ENCODE measurements around the gene OR4F15. TPM values are rescaled to one million over a fixed set of nuclear protein-coding genes. Genes with fewer than 3 reads are reported as not detected.

OR4F15 gene
- total and polyA plus RNA-seq, 2 of the 4 experiments (the other 2 are of a cell fraction) = 0.36 TPM; not detected in 1

DNA sequence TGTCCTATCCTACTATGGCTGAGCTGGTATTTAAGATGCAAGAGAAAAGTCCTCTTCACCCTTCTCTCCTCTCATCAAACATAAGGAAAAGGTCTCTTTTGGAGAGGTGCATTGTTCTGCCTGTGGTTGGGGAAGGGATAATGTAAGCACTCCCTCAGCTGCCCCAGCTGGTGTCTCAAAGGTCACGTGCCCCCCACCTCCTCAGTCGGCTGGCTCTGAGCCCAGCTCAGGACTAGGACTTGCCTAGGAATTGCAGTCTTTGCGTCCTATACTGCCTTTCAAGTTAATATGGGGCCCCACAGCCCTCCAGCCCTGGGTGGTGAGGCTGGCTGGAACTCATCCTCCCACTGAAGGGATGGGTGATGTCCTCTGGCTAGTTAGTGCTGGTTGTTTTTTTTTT lies 29.7 kb downstream of the OR4F15 start:
- H3K4ac ChIP-seq (ENCODE audit: low read depth, low read length) = no peak overlapping the region
- H3K4me1 ChIP-seq (ENCODE audit: control insufficient read depth, insufficient read depth, low read length) = no peaks in the 10 kb centered on the region
- intact Hi-C loops (cut with micrococcal nuclease) = no loop called here
- H2BK15ac ChIP-seq (ENCODE audit: low read depth, low read length) = no peak overlapping the region
- no peaks in the 10 kb centered on the region for H3K79me1 ChIP-seq (ENCODE audit: low read depth in 1 of 2, low read length in 2 of 2)
- peak overlapping the region; percentile 51 for H2AFZ ChIP-seq (replicated peaks; ENCODE audit: low read length, poor library complexity)
- CTCF ChIA-PET = no interaction called here
- no peak for DNase-seq
- no CpG with 5 or more reads among the region's 3 CpGs for WGBS, 2 experiments (ENCODE audit: extremely low coverage in 2 of 2, insufficient read length in 1 of 2)
- no peak overlapping the region for H3K4me3 ChIP-seq (ENCODE audit: insufficient read depth, low read depth, low read length)
- H3K36me3 ChIP-seq (ENCODE audit: control insufficient read depth, insufficient read depth, low read length) = no peaks in the 10 kb centered on the region
- dilution Hi-C loops (cut with HindIII; ENCODE audit: low sequenced_read_pairs, unreplicated experiment) = no loop called here
- H2AK9ac ChIP-seq (replicated peaks; ENCODE audit: low read depth, low read length, poor library complexity) = no peak overlapping the region
- no TSS peak for BruUV-seq (replicated peaks)
- no peaks in the 10 kb centered on the region for H3K9me3 ChIP-seq (ENCODE audit: control insufficient read depth, insufficient read depth, low read length)
- no peak overlapping the region; the same call in 1 of the 2 replicates for H3K18ac ChIP-seq (ENCODE audit: low read depth, low read length)
- H3K27me3 ChIP-seq (ENCODE audit: control insufficient read depth, insufficient read depth, low read length) = no peaks in the 10 kb centered on the region
- no peak overlapping the region for H2BK120ac ChIP-seq (ENCODE audit: low read depth, low read length)
- H4K5ac ChIP-seq (ENCODE audit: low read depth, low read length) = no peak overlapping the region
- no peak overlapping the region for H3K27ac ChIP-seq (ENCODE audit: insufficient read depth, low read length)
- TF ChIP-seq NFE2L2 (IDR thresholded peaks at IDR 0.05; ENCODE audit: low read depth, low read length) (no peak), MAZ (IDR thresholded peaks at IDR 0.05; ENCODE audit: borderline replicate concordance, low read depth, low read length) (no peak), POLR2A (IDR thresholded peaks at IDR 0.05; ENCODE audit: low read depth, low read length) (no peak), RFX5 (IDR thresholded peaks at IDR 0.05; ENCODE audit: low read depth, low read length) (no peak), MAFK (IDR thresholded peaks at IDR 0.05; ENCODE audit: low read depth, low read length) (no peak), FOS (IDR thresholded peaks at IDR 0.05; ENCODE audit: low read depth, low read length) (no peak), BHLHE40 (IDR thresholded peaks at IDR 0.05; ENCODE audit: low read depth, low read length) (no peak), RCOR1 (IDR thresholded peaks at IDR 0.05; ENCODE audit: insufficient replicate concordance, low read length) (no peak), CHD1 (IDR thresholded peaks at IDR 0.05; ENCODE audit: low read depth, low read length) (no peak), SMC3 (IDR thresholded peaks at IDR 0.05; ENCODE audit: low read depth, low read length) (no peak), MXI1 (IDR thresholded peaks at IDR 0.05; ENCODE audit: borderline replicate concordance, low read depth, low read length) (no peak), RAD21 (IDR thresholded peaks at IDR 0.05; ENCODE audit: low read length) (no peak), CEBPB (IDR thresholded peaks at IDR 0.05; ENCODE audit: low read depth, low read length) (no peak)
- TF ChIP-seq, protein P1, sequence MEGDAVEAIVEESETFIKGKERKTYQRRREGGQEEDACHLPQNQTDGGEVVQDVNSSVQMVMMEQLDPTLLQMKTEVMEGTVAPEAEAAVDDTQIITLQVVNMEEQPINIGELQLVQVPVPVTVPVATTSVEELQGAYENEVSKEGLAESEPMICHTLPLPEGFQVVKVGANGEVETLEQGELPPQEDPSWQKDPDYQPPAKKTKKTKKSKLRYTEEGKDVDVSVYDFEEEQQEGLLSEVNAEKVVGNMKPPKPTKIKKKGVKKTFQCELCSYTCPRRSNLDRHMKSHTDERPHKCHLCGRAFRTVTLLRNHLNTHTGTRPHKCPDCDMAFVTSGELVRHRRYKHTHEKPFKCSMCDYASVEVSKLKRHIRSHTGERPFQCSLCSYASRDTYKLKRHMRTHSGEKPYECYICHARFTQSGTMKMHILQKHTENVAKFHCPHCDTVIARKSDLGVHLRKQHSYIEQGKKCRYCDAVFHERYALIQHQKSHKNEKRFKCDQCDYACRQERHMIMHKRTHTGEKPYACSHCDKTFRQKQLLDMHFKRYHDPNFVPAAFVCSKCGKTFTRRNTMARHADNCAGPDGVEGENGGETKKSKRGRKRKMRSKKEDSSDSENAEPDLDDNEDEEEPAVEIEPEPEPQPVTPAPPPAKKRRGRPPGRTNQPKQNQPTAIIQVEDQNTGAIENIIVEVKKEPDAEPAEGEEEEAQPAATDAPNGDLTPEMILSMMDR (conservative IDR thresholded peaks at IDR 0.05; ENCODE audit: low read depth, low read length) = no peak
- TF ChIP-seq, protein P2, sequence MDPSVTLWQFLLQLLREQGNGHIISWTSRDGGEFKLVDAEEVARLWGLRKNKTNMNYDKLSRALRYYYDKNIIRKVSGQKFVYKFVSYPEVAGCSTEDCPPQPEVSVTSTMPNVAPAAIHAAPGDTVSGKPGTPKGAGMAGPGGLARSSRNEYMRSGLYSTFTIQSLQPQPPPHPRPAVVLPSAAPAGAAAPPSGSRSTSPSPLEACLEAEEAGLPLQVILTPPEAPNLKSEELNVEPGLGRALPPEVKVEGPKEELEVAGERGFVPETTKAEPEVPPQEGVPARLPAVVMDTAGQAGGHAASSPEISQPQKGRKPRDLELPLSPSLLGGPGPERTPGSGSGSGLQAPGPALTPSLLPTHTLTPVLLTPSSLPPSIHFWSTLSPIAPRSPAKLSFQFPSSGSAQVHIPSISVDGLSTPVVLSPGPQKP (IDR thresholded peaks at IDR 0.05; ENCODE audit: borderline replicate concordance, low read depth, low read length) = no peak
- TF ChIP-seq, protein P3, sequence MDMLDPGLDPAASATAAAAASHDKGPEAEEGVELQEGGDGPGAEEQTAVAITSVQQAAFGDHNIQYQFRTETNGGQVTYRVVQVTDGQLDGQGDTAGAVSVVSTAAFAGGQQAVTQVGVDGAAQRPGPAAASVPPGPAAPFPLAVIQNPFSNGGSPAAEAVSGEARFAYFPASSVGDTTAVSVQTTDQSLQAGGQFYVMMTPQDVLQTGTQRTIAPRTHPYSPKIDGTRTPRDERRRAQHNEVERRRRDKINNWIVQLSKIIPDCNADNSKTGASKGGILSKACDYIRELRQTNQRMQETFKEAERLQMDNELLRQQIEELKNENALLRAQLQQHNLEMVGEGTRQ (IDR thresholded peaks at IDR 0.05; ENCODE audit: low read depth, low read length) = no peak
- no peak overlapping the region for H2BK5ac ChIP-seq (ENCODE audit: low read depth, low read length, poor library complexity, severe bottlenecking)
- no peak for ATAC-seq (ENCODE audit: low read depth)
- no peak overlapping the region for H3K56ac ChIP-seq (ENCODE audit: extremely low read depth, insufficient read depth, low read length)
- no peak overlapping the region for H3K4me2 ChIP-seq (ENCODE audit: low read depth, low read length)
- no peak overlapping the region for H4K8ac ChIP-seq (ENCODE audit: low read depth in 2 of 2, low read length in 2 of 2)
- no peak overlapping the region for H4K91ac ChIP-seq (ENCODE audit: insufficient read depth, low read depth, low read length)
- in situ Hi-C loops (cut with MboI; ENCODE audit: low sequenced_read_pairs) = no loop called here
- no peak overlapping the region for H3K9ac ChIP-seq (ENCODE audit: low read depth, low read length)
- no peak overlapping the region for H2BK20ac ChIP-seq (ENCODE audit: low read depth, low read length)
- POLR2A ChIA-PET (ENCODE audit: unreplicated experiment) = no interaction called here
- H3K9me1 ChIP-seq (ENCODE audit: insufficient read depth, low read length) = no peaks in the 10 kb centered on the region
- no peaks in the 10 kb centered on the region for H4K20me1 ChIP-seq (ENCODE audit: insufficient read depth, low read length)
- no peak overlapping the region for H2AK5ac ChIP-seq (ENCODE audit: low read depth, low read length)
- H3K14ac ChIP-seq (replicated peaks; ENCODE audit: low read depth, low read length) = no peak overlapping the region
- no peak overlapping the region for H3K23ac ChIP-seq (ENCODE audit: low read depth, low read length)

Measured in IMR-90 (cell line).